HepG2 (cell line): ENCODE results near the gene SCP2. TPM values are rescaled to one million over a fixed set of nuclear protein-coding genes. Genes with fewer than 3 reads are reported as not detected.

Experiments
- CEBPG ChIP-seq: IDR thresholded peaks from 2 replicates; pipeline ENCODE4 v1.6.1; 2016
- CEBPZ ChIP-seq: IDR thresholded peaks from 2 replicates; pipeline ENCODE4 v1.6.1; 2012; ENCODE audit warnings: low read length, improper control_type of control experiment
- FOXP4 ChIP-seq: sonication (generic); formaldehyde crosslinking; IDR thresholded peaks from 2 replicates; pipeline ENCODE4 v1.4.0; 2020; ENCODE audit warnings: missing genetic modification reagents
- GLI4 ChIP-seq: sonication (generic); formaldehyde crosslinking; IDR thresholded peaks from 2 replicates; pipeline ENCODE4 v1.5.1; 2020; ENCODE audit warnings: missing genetic modification reagents, mild to moderate bottlenecking, moderate library complexity, borderline replicate concordance
- HNF4G ChIP-seq, 2 experiments: sonication (generic) in 1 of 2; formaldehyde crosslinking in 1 of 2; IDR thresholded peaks; 2 replicates each; pipeline versions ENCODE4 v1.4.0 to v1.6.1; 2011 to 2020; ENCODE audit warnings: borderline replicate concordance in 2 of 2, low read depth in 2 of 2, mild to moderate bottlenecking in 2 of 2, low read length in 1 of 2, missing genetic modification reagents in 1 of 2, moderate library complexity in 1 of 2
- RAD21 ChIP-seq: fragments of 450-650 bp; formaldehyde crosslinking; IDR thresholded peaks from 2 replicates; pipeline ENCODE4 v1.5.0; 2020; ENCODE audit warnings: mild to moderate bottlenecking
- SIX1 ChIP-seq: sonication (generic); formaldehyde crosslinking; IDR thresholded peaks from 2 replicates; pipeline ENCODE4 v1.4.0; 2020; ENCODE audit warnings: missing genetic modification reagents, borderline replicate concordance
- THRA ChIP-seq: sonication (generic); formaldehyde crosslinking; IDR thresholded peaks from 2 replicates; pipeline ENCODE4 v1.4.0; 2020; ENCODE audit warnings: missing genetic modification reagents, borderline replicate concordance
- ZBTB20 ChIP-seq: sonication (generic); formaldehyde crosslinking; IDR thresholded peaks from 2 replicates; pipeline ENCODE4 v1.8.1; 2023; ENCODE audit warnings: missing genetic modification reagents, low read depth, mild to moderate bottlenecking, borderline replicate concordance
- ZNF101 ChIP-seq: sonication (generic); formaldehyde crosslinking; IDR thresholded peaks from 2 replicates; pipeline ENCODE4 v1.4.0; 2020; ENCODE audit warnings: mild to moderate bottlenecking, low read depth, missing genetic modification reagents, borderline replicate concordance
- ZNF225 ChIP-seq: sonication (generic); formaldehyde crosslinking; IDR thresholded peaks from 2 replicates; pipeline ENCODE4 v1.4.0; 2020; ENCODE audit warnings: mild to moderate bottlenecking, missing genetic modification reagents
- ZNF280D ChIP-seq: sonication (generic); formaldehyde crosslinking; IDR thresholded peaks from 2 replicates; pipeline ENCODE4 v1.5.1; 2020; ENCODE audit warnings: mild to moderate bottlenecking, missing genetic modification reagents
- ZNF367 ChIP-seq: sonication (generic); formaldehyde crosslinking; IDR thresholded peaks from 2 replicates; pipeline ENCODE4 v1.4.0; 2020; ENCODE audit warnings: missing genetic modification reagents, borderline replicate concordance
- ZNF552 ChIP-seq: sonication (generic); formaldehyde crosslinking; IDR thresholded peaks from 2 replicates; pipeline ENCODE4 v1.9.0; 2022; ENCODE audit warnings: missing genetic modification reagents, mild to moderate bottlenecking, borderline replicate concordance
- ZNF639 ChIP-seq: conservative IDR thresholded peaks from 2 replicates; pipeline ENCODE4 v1.6.1; 2018; ENCODE audit warnings: missing genetic modification reagents
- ZNF7 ChIP-seq: IDR thresholded peaks from 2 replicates; pipeline ENCODE4 v1.6.1; 2016; ENCODE audit warnings: missing biosample characterization, missing genetic modification reagents
- ZNF703 ChIP-seq: sonication (generic); formaldehyde crosslinking; IDR thresholded peaks from 2 replicates; pipeline ENCODE4 v1.5.1; 2020; ENCODE audit warnings: missing genetic modification reagents, mild to moderate bottlenecking, moderate library complexity, borderline replicate concordance
- ZNF878 ChIP-seq: sonication (generic); formaldehyde crosslinking; IDR thresholded peaks from 2 replicates; pipeline ENCODE4 v1.8.1; 2023; ENCODE audit warnings: mild to moderate bottlenecking, missing genetic modification reagents, moderate library complexity
- polyA plus RNA-seq, 8 experiments: library from polyadenylated mRNA; depleted of rRNA in 3 of 8; stranded (reverse) in 7 of 8; unstranded in 1 of 8; fragments of >200 nt; fragmentation: Illumina TruSeq in 4 of 8; extraction: Trizol in 4 of 8; gene quantifications; 2 replicates each; pipeline versions ENCODE4 v1.2.1 to v1.2.3, GENCODE V29; 2011 to 2016; ENCODE audit warnings: low read depth in 4 of 8, missing spikeins in 1 of 8, mixed read lengths in 1 of 8; ENCODE audit not compliant: insufficient read depth in 1 of 8
- total RNA-seq, 5 experiments: library from RNA; depleted of rRNA; stranded (reverse); fragments of >200 nt; fragmentation: Illumina TruSeq; extraction: Trizol; gene quantifications; 2 replicates each; pipeline ENCODE4 v1.2.3, GENCODE V29; 2016; ENCODE audit warnings: low read depth in 1 of 5

Gene SCP2
- total and polyA plus RNA-seq, 2 of the 13 experiments (the other 11 are each of a cell fraction or from before 2014, with no cell fraction given) = 59.0 to 133 TPM

- no peak for TF ChIP-seq ZNF639
- no peak for TF ChIP-seq RAD21
- no peak for TF ChIP-seq THRA (CRISPR knock-in tag)
- peak; percentile 66 for TF ChIP-seq HNF4G (IDR thresholded peaks at IDR 0.05; ENCODE audit: borderline replicate concordance, low read depth, low read length)
- TF ChIP-seq HNF4G (CRISPR knock-in tag; IDR thresholded peaks at IDR 0.05; ENCODE audit: borderline replicate concordance, low read depth) = peak; percentile 45; the same call in 1 of the 2 replicates
- TF ChIP-seq FOXP4 (CRISPR knock-in tag) = peak; percentile 88
- TF ChIP-seq GLI4 = 0 out of 2 replicates have a peak, but pooled peaks have one; percentile 22
- 0 out of 2 replicates have a peak, but pooled peaks have one; percentile 20 for TF ChIP-seq ZNF280D (CRISPR knock-in tag)
- TF ChIP-seq ZNF552 = no peak
- TF ChIP-seq ZNF703 = no peak
- TF ChIP-seq ZNF367 = no peak
- no peak for TF ChIP-seq SIX1 (CRISPR knock-in tag)
- no peak for TF ChIP-seq CEBPG
- no peak for TF ChIP-seq ZNF7 (CRISPR knock-in tag)
- no peak for TF ChIP-seq ZNF878 (CRISPR knock-in tag)
- peak; percentile 61; the same call in 1 of the 2 replicates for TF ChIP-seq ZNF225 (CRISPR knock-in tag)
- TF ChIP-seq ZNF101 (CRISPR knock-in tag) = no peak
- no peak for TF ChIP-seq ZBTB20
- no peak for TF ChIP-seq CEBPZ
These were observed 6.2 kb upstream of the SCP2 start (continued) for GRCh38 chr1:52920791-52921291.
